ENCODE data around the gene GPR158.

DNA sequence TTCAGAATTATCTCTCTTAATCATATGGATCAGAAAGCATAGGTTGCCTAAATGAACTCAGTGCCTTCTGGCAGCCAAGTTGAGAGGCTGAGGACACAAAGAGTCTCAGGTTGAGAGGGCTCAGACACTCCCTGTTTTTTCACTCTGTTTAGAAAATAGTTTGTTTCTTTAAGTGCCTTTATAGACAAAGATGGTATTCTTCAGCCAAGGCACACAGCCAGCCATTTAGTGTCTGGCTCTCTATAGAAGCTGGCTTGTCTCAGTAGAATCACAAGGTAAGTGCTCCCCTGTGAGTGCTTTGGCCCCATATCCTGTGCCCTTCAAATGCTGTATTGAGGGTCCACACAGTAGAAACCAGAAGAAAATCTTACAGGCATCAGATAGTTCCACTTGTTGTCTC, 3.6 kb downstream of the GPR158 start:
- TF ChIP-seq, protein P1, sequence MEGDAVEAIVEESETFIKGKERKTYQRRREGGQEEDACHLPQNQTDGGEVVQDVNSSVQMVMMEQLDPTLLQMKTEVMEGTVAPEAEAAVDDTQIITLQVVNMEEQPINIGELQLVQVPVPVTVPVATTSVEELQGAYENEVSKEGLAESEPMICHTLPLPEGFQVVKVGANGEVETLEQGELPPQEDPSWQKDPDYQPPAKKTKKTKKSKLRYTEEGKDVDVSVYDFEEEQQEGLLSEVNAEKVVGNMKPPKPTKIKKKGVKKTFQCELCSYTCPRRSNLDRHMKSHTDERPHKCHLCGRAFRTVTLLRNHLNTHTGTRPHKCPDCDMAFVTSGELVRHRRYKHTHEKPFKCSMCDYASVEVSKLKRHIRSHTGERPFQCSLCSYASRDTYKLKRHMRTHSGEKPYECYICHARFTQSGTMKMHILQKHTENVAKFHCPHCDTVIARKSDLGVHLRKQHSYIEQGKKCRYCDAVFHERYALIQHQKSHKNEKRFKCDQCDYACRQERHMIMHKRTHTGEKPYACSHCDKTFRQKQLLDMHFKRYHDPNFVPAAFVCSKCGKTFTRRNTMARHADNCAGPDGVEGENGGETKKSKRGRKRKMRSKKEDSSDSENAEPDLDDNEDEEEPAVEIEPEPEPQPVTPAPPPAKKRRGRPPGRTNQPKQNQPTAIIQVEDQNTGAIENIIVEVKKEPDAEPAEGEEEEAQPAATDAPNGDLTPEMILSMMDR (IDR thresholded peaks at IDR 0.05; ENCODE audit: low read depth, low read length, poor library complexity, severe bottlenecking) = no peak
- TF ChIP-seq EZH2phosphoT487 (IDR thresholded peaks at IDR 0.05; ENCODE audit: borderline replicate concordance, low read length) = no peak
